Measurements from ENCODE around the gene STAG1.
"Not testable (repeated sequence)": the region's sequence is repeated elsewhere in the genome, so short reads cannot be mapped to it uniquely, and the experiment has no call there.

The STAG1 gene

GRCh38 chr3:136661282-136661681 lies 90.9 kb downstream of the STAG1 start:
- no peak for DNase-seq (ENCODE audit: low read depth)
- H3K4me3 ChIP-seq (ENCODE audit: low read depth, low read length): no peak overlapping the region

- peak; percentile 19 for DNase-seq (ENCODE audit: low read depth)
- no peak overlapping the region for H3K4me3 ChIP-seq (ENCODE audit: low read depth, low read length)
These were observed 93.1 kb downstream of the STAG1 start for GRCh38 chr3:136658946-136659682.

- H3K4me3 ChIP-seq (ENCODE audit: low read depth, low read length): no peak overlapping the region
- DNase-seq (ENCODE audit: low read depth): no peak
These were observed 94.7 kb downstream of the STAG1 start for GRCh38 chr3:136657526-136657925.

- DNase-seq (ENCODE audit: low read depth): no peak
These were observed 98.5 kb downstream of the STAG1 start for GRCh38 chr3:136653628-136654027.

GRCh38 chr3:136651581-136651980 lies 100.6 kb downstream of the STAG1 start:
- no peak for DNase-seq (ENCODE audit: low read depth)
- H3K4me3 ChIP-seq (ENCODE audit: low read depth, low read length): no peak overlapping the region

More at GRCh38 chr3:136653628-136654027, 98.5 kb downstream of the STAG1 start:
- H3K4me3 ChIP-seq (ENCODE audit: low read depth, low read length): no peak overlapping the region

GRCh38 chr3:136650461-136650860 lies 101.7 kb downstream of the STAG1 start:
- DNase-seq (ENCODE audit: low read depth): no peak
- no peak overlapping the region for H3K4me3 ChIP-seq (ENCODE audit: low read depth, low read length)

GRCh38 chr3:136645915-136646314 lies 106.3 kb downstream of the STAG1 start:
- no peak overlapping the region for H3K4me3 ChIP-seq (ENCODE audit: low read depth, low read length)
- no peak for DNase-seq (ENCODE audit: low read depth)

GRCh38 chr3:136644212-136644611 lies 108.0 kb downstream of the STAG1 start:
- no peak overlapping the region for H3K4me3 ChIP-seq (ENCODE audit: low read depth, low read length)
- no peak for DNase-seq (ENCODE audit: low read depth)

- DNase-seq (ENCODE audit: low read depth); H3K4me3 ChIP-seq (ENCODE audit: low read depth, low read length): not testable (repeated sequence)
These were observed 108.8 kb downstream of the STAG1 start for GRCh38 chr3:136643380-136643779.

GRCh38 chr3:136642711-136643110 lies 109.5 kb downstream of the STAG1 start:
- no peak overlapping the region for H3K4me3 ChIP-seq (ENCODE audit: low read depth, low read length)
- no peak for DNase-seq (ENCODE audit: low read depth)

GRCh38 chr3:136639069-136639468 lies 113.1 kb downstream of the STAG1 start:
- H3K4me3 ChIP-seq (ENCODE audit: low read depth, low read length): no peak overlapping the region
- DNase-seq (ENCODE audit: low read depth): no peak

GRCh38 chr3:136637176-136637575 lies 115.0 kb downstream of the STAG1 start:
- no peak for DNase-seq (ENCODE audit: low read depth)
- H3K4me3 ChIP-seq (ENCODE audit: low read depth, low read length): no peak overlapping the region

- no peak for DNase-seq (ENCODE audit: low read depth)
These were observed 117.4 kb downstream of the STAG1 start for GRCh38 chr3:136634821-136635220.

GRCh38 chr3:136632625-136633081 lies 119.5 kb downstream of the STAG1 start:
- H3K4me3 ChIP-seq (ENCODE audit: low read depth, low read length): no peak overlapping the region
- DNase-seq (ENCODE audit: low read depth): no peak

More at GRCh38 chr3:136634821-136635220, 117.4 kb downstream of the STAG1 start:
- no peak overlapping the region for H3K4me3 ChIP-seq (ENCODE audit: low read depth, low read length)

- no peak overlapping the region for H3K4me3 ChIP-seq (ENCODE audit: low read depth, low read length)
- no peak for DNase-seq (ENCODE audit: low read depth)
These were observed 120.8 kb downstream of the STAG1 start for GRCh38 chr3:136631424-136631823.

- DNase-seq (ENCODE audit: low read depth): no peak
- no peak overlapping the region for H3K4me3 ChIP-seq (ENCODE audit: low read depth, low read length)
These were observed 121.3 kb downstream of the STAG1 start for GRCh38 chr3:136630915-136631314.

- no peak overlapping the region for H3K4me3 ChIP-seq (ENCODE audit: low read depth, low read length)
- DNase-seq (ENCODE audit: low read depth): no peak
These were observed 125.7 kb downstream of the STAG1 start for GRCh38 chr3:136626493-136626892.

- H3K4me3 ChIP-seq (ENCODE audit: low read depth, low read length): no peak overlapping the region
- no peak for DNase-seq (ENCODE audit: low read depth)
These were observed 127.0 kb downstream of the STAG1 start for GRCh38 chr3:136624894-136625815.

- no peak overlapping the region for H3K4me3 ChIP-seq (ENCODE audit: low read depth, low read length)
- no peak for DNase-seq (ENCODE audit: low read depth)
These were observed 127.8 kb downstream of the STAG1 start for GRCh38 chr3:136624371-136624770.

GRCh38 chr3:136621628-136622027 lies 130.6 kb downstream of the STAG1 start:
- DNase-seq (ENCODE audit: low read depth): peak; percentile 13

More at GRCh38 chr3:136621628-136622027, 130.6 kb downstream of the STAG1 start:
- H3K4me3 ChIP-seq (ENCODE audit: low read depth, low read length): no peak overlapping the region

All from skeletal muscle cell (primary cell).